ENCODE measurements around the gene FAM209B. TPM values are rescaled to one million over a fixed set of nuclear protein-coding genes. Genes with fewer than 3 reads are reported as not detected.
"Not testable (repeated sequence)": the region's sequence is repeated elsewhere in the genome, so short reads cannot be mapped to it uniquely, and the experiment has no call there.

FAM209B gene
- not detected in 2 replicates for total RNA-seq (2022)
- Bru-seq, nascent RNA: percentile 25 among the genes with signal in this experiment
- BruChase-seq, experiment 1, labeled RNA remaining after a 2-hour chase: percentile 32 among the genes with signal in this experiment
- BruChase-seq, experiment 2, labeled RNA remaining after a 6-hour chase: percentile 25 among the genes with signal in this experiment
- long read RNA-seq: 0 reads

GRCh38 chr20:56532946-56533345 lies at the start of gene FAM209B:
TSS of gene FAM209B (plus strand) at chr20:56533246. CDS start at chr20:56533342, 96 bp downstream.
- DNase-seq; H3K27me3 Mint-ChIP-seq (ENCODE audit: insufficient read depth, unreplicated experiment); CTCF ChIA-PET; H3K4me3 ChIP-seq (ENCODE audit: low read depth, low read length); H3K27ac Mint-ChIP-seq (ENCODE audit: unreplicated experiment); H3K36me3 ChIP-seq (ENCODE audit: control insufficient read depth, insufficient read depth, low read length); H3K4me1 Mint-ChIP-seq (ENCODE audit: low read depth, unreplicated experiment); intact Hi-C loops (cut with micrococcal nuclease; ENCODE audit: unreplicated experiment); H3K36me3 Mint-ChIP-seq (ENCODE audit: insufficient read depth, unreplicated experiment); POLR2A ChIA-PET; H3K4me3 Mint-ChIP-seq (ENCODE audit: unreplicated experiment); H3K27me3 ChIP-seq (replicated peaks; ENCODE audit: control insufficient read depth, insufficient read depth, low read length); BruUV-seq (replicated peaks); H3K4me1 ChIP-seq: not testable (repeated sequence)
- H3K9me3 ChIP-seq: peaks cover 10% of the 10 kb centered on the region
- H3K9me3 Mint-ChIP-seq (ENCODE audit: unreplicated experiment): peaks cover 12% of the 10 kb centered on the region

- no peak for TF ChIP-seq CTCF (IDR thresholded peaks at IDR 0.05; ENCODE audit: insufficient read depth in 1 of 2, low read depth in 1 of 2, low read length in 1 of 2, severe bottlenecking in 1 of 2, unreplicated experiment in 1 of 2)
- Histone ChIP-seq H3K9me3 (no peaks in the 10 kb centered on the region), H3K36me3 (ENCODE audit: control insufficient read depth, insufficient read depth, low read length) (peaks cover 9% of the 10 kb centered on the region; the same call in 1 of the 2 replicates), H3K27me3 (replicated peaks; ENCODE audit: control insufficient read depth, insufficient read depth, low read length) (no peaks in the 10 kb centered on the region), H3K4me1 (no peaks in the 10 kb centered on the region), H3K4me3 (ENCODE audit: low read depth, low read length) (no peak overlapping the region)
- CTCF ChIA-PET: no interaction called here
- POLR2A ChIA-PET: no interaction called here
- H3K9me3 Mint-ChIP-seq (ENCODE audit: unreplicated experiment): no peaks in the 10 kb centered on the region
- H3K27ac Mint-ChIP-seq (ENCODE audit: unreplicated experiment): no peak overlapping the region
- no peak for DNase-seq
- no peak overlapping the region for H3K4me3 Mint-ChIP-seq (ENCODE audit: unreplicated experiment)
- BruUV-seq (replicated peaks): no TSS peak
- no peaks in the 10 kb centered on the region for H3K27me3 Mint-ChIP-seq (ENCODE audit: insufficient read depth, unreplicated experiment)
- H3K4me1 Mint-ChIP-seq (ENCODE audit: low read depth, unreplicated experiment): no peaks in the 10 kb centered on the region
- peaks cover 71% of the 10 kb centered on the region for H3K36me3 Mint-ChIP-seq (ENCODE audit: insufficient read depth, unreplicated experiment)
- intact Hi-C loops (cut with micrococcal nuclease; ENCODE audit: unreplicated experiment): no loop called here
Measured at GRCh38 chr20:56483970-56484369, 49.1 kb upstream of the FAM209B start.

GRCh38 chr20:56487216-56487615 lies 45.8 kb upstream of the FAM209B start:
- Histone ChIP-seq H3K36me3 (ENCODE audit: control insufficient read depth, insufficient read depth, low read length) (peaks cover 7% of the 10 kb centered on the region; the same call in 1 of the 2 replicates), H3K4me1 (no peaks in the 10 kb centered on the region), H3K9me3 (no peaks in the 10 kb centered on the region), H3K27me3 (replicated peaks; ENCODE audit: control insufficient read depth, insufficient read depth, low read length) (no peaks in the 10 kb centered on the region), H3K4me3 (ENCODE audit: low read depth, low read length) (no peak overlapping the region)
- no peaks in the 10 kb centered on the region for H3K27me3 Mint-ChIP-seq (ENCODE audit: insufficient read depth, unreplicated experiment)
- BruUV-seq (replicated peaks): no TSS peak
- ChIA-PET POLR2A (no interaction called here), CTCF (no interaction called here)
- no peak overlapping the region for H3K4me3 Mint-ChIP-seq (ENCODE audit: unreplicated experiment)
- no peak for TF ChIP-seq CTCF (IDR thresholded peaks at IDR 0.05; ENCODE audit: insufficient read depth in 1 of 2, low read depth in 1 of 2, low read length in 1 of 2, severe bottlenecking in 1 of 2, unreplicated experiment in 1 of 2)
- H3K9me3 Mint-ChIP-seq (ENCODE audit: unreplicated experiment): no peaks in the 10 kb centered on the region
- H3K36me3 Mint-ChIP-seq (ENCODE audit: insufficient read depth, unreplicated experiment): peaks cover 69% of the 10 kb centered on the region
- DNase-seq: no peak
- intact Hi-C loops (cut with micrococcal nuclease; ENCODE audit: unreplicated experiment): no loop called here
- no peak overlapping the region for H3K27ac Mint-ChIP-seq (ENCODE audit: unreplicated experiment)
- no peaks in the 10 kb centered on the region for H3K4me1 Mint-ChIP-seq (ENCODE audit: low read depth, unreplicated experiment)

All from Caco-2 (cell line).